H1 (cell line): ENCODE data around the gene P2RX2. TPM values are rescaled to one million over a fixed set of nuclear protein-coding genes. Genes with fewer than 3 reads are reported as not detected.

ENCODE experiments used
- CTCF ChIA-PET: fragments of 300-600 bp; sonication (Branson Sonifier 250); formaldehyde crosslinking; loops from one replicate; lab custom pipeline; 2021; ENCODE audit not compliant: partially characterized antibody; lab: Charles Lee
- POLR2A ChIA-PET: fragments of 300-600 bp; sonication (Branson Sonifier 250); formaldehyde crosslinking; loops from one replicate; lab custom pipeline; 2021; ENCODE audit warnings: inconsistent platforms; ENCODE audit not compliant: partially characterized antibody; lab: Charles Lee
- DNase-seq, 2 experiments: peaks; one replicate each; pipeline versions ENCODE4 v3.0.0 to v3.0.0-alpha.2; 2010 to 2022; ENCODE audit warnings: low spot score in 2 of 2, low read depth in 1 of 2, mixed read lengths in 1 of 2
- FAIRE-seq: peaks from 2 replicates; lab custom pipeline; 2011; peaks lifted over from hg19 to GRCh38; lab: Jason Lieb, UNC
- H2AFZ ChIP-seq: 2 replicates; pipeline ENCODE4 v1.8.1; 2012; ENCODE audit warnings: low read length, inconsistent platforms
- H2AK5ac ChIP-seq: 2 replicates; pipeline ENCODE4 v1.6.1; 2013; ENCODE audit warnings: low read depth, low read length
- H2BK120ac ChIP-seq: replicated peaks from 2 replicates; pipeline ENCODE3; 2013; ENCODE audit warnings: low read depth, low read length, inconsistent platforms
- H2BK12ac ChIP-seq: 2 replicates; pipeline ENCODE4 v1.6.1; 2013; ENCODE audit warnings: low read depth, low read length
- H2BK15ac ChIP-seq: 2 replicates; pipeline ENCODE4 v1.6.1; 2013; ENCODE audit warnings: low read length
- H2BK20ac ChIP-seq: 2 replicates; pipeline ENCODE4 v1.6.1; 2013; ENCODE audit warnings: low read length
- H2BK5ac ChIP-seq: 2 replicates; pipeline ENCODE4 v1.6.1; 2013; ENCODE audit warnings: low read depth, low read length
- H3K14ac ChIP-seq: 2 replicates; pipeline ENCODE4 v1.6.1; 2013; ENCODE audit warnings: inconsistent platforms; ENCODE audit not compliant: insufficient read length
- H3K18ac ChIP-seq: 2 replicates; pipeline ENCODE4 v1.6.1; 2013; ENCODE audit warnings: low read length; ENCODE audit errors: extremely low read depth
- H3K23ac ChIP-seq: 2 replicates; pipeline ENCODE4 v1.6.1; 2013; ENCODE audit warnings: inconsistent platforms; ENCODE audit not compliant: insufficient read length
- H3K23me2 ChIP-seq: 2 replicates; pipeline ENCODE4 v1.6.1; 2013; ENCODE audit warnings: low read depth, low read length
- H3K27ac ChIP-seq: 2 replicates; pipeline ENCODE4 v1.6.1; 2011; ENCODE audit warnings: low read depth, low read length, inconsistent platforms
- H3K27me3 ChIP-seq, 4 experiments: replicated peaks in 1 of 4; 1 replicate in 1 of 4; 2 replicates in 3 of 4; pipeline versions ENCODE4 v1.6.1 to v1.8.1; 2011 to 2013; ENCODE audit warnings: low read length in 3 of 4, mild to moderate bottlenecking in 3 of 4, inconsistent platforms in 2 of 4, mixed read lengths in 2 of 4, moderate library complexity in 1 of 4; ENCODE audit not compliant: control insufficient read depth in 3 of 4, insufficient read depth in 3 of 4; ENCODE audit errors: extremely low read depth in 1 of 4
- H3K36me3 ChIP-seq, 4 experiments: 2 replicates each; pipeline versions ENCODE4 v1.6.1 to v1.8.1; 2011 to 2013; ENCODE audit warnings: mild to moderate bottlenecking in 4 of 4, low read length in 3 of 4, moderate library complexity in 2 of 4, control low read depth in 1 of 4, inconsistent platforms in 1 of 4; ENCODE audit not compliant: insufficient read depth in 4 of 4, control insufficient read depth in 2 of 4
- H3K4ac ChIP-seq: replicated peaks from 2 replicates; pipeline ENCODE3; 2013; ENCODE audit warnings: low read length, low read depth, mixed read lengths, inconsistent platforms; ENCODE audit not compliant: insufficient read length
- H3K4me1 ChIP-seq, 4 experiments: replicated peaks in 1 of 4; 1 replicate in 1 of 4; 2 replicates in 3 of 4; pipeline versions ENCODE4 v1.6.1 to v1.8.1; 2011 to 2013; ENCODE audit warnings: low read length in 3 of 4, inconsistent platforms in 2 of 4, mixed read lengths in 1 of 4; ENCODE audit not compliant: insufficient read depth in 4 of 4, control insufficient read depth in 3 of 4
- H3K4me2 ChIP-seq, 2 experiments: 2 replicates each; pipeline versions ENCODE4 v1.6.1 to v1.8.1; 2011 to 2013; ENCODE audit warnings: low read depth in 2 of 2, low read length in 2 of 2, control low read depth in 1 of 2, inconsistent platforms in 1 of 2, mild to moderate bottlenecking in 1 of 2; ENCODE audit not compliant: insufficient read depth in 1 of 2
- H3K4me3 ChIP-seq, 4 experiments: fragments of 200-600, 300-600 bp in 1 of 4; sonication (generic), shearing (Covaris generic), sonication (Bioruptor Twin) in 1 of 4; 2 replicates each; pipeline versions ENCODE4 v1.5.1 to v1.8.1; 2011 to 2016; ENCODE audit warnings: low read length in 4 of 4, low read depth in 3 of 4, control low read depth in 2 of 4, inconsistent platforms in 2 of 4, mild to moderate bottlenecking in 2 of 4, mixed read lengths in 1 of 4, moderate library complexity in 1 of 4; ENCODE audit not compliant: insufficient read depth in 2 of 4; ENCODE audit errors: extremely low read depth in 1 of 4
- H3K56ac ChIP-seq: replicated peaks from 2 replicates; pipeline ENCODE3; 2013; ENCODE audit warnings: low read depth, mild to moderate bottlenecking, mixed read lengths, low read length, inconsistent platforms; ENCODE audit not compliant: insufficient read length
- H3K79me1 ChIP-seq: 2 replicates; pipeline ENCODE4 v1.6.1; 2013; ENCODE audit warnings: low read depth, low read length, control low read depth
- H3K79me2 ChIP-seq, 2 experiments: 2 replicates each; pipeline versions ENCODE4 v1.6.1 to v1.8.1; 2012 to 2013; ENCODE audit warnings: low read length in 2 of 2, mild to moderate bottlenecking in 2 of 2, inconsistent platforms in 1 of 2; ENCODE audit not compliant: insufficient read depth in 2 of 2, control insufficient read depth in 1 of 2
- H3K9ac ChIP-seq, 4 experiments: replicated peaks in 1 of 4; 1 replicate in 1 of 4; 2 replicates in 3 of 4; pipeline versions ENCODE4 v1.6.1 to v1.8.1; 2011 to 2013; ENCODE audit warnings: low read depth in 3 of 4, low read length in 3 of 4, control low read depth in 2 of 4, mild to moderate bottlenecking in 2 of 4, moderate library complexity in 2 of 4, inconsistent platforms in 1 of 4; ENCODE audit errors: extremely low read depth in 1 of 4
- H3K9me3 ChIP-seq, 2 experiments: 2 replicates each; pipeline versions ENCODE4 v1.6.1 to v1.8.1; 2012 to 2013; ENCODE audit warnings: mild to moderate bottlenecking in 2 of 2, moderate library complexity in 2 of 2, control low read depth in 1 of 2, inconsistent platforms in 1 of 2, low read depth in 1 of 2, low read length in 1 of 2, mixed read lengths in 1 of 2; ENCODE audit not compliant: insufficient read depth in 2 of 2
- H4K20me1 ChIP-seq, 2 experiments: replicated peaks in 1 of 2; 2 replicates each; pipeline versions ENCODE3 to v1.8.1; 2011 to 2013; ENCODE audit warnings: inconsistent platforms in 2 of 2, low read length in 2 of 2, mild to moderate bottlenecking in 1 of 2; ENCODE audit not compliant: insufficient read depth in 2 of 2, control insufficient read depth in 1 of 2
- H4K5ac ChIP-seq: 2 replicates; pipeline ENCODE4 v1.6.1; 2013; ENCODE audit warnings: low read length, low read depth, mixed read lengths, inconsistent platforms; ENCODE audit not compliant: insufficient read length
- H4K8ac ChIP-seq: 2 replicates; pipeline ENCODE4 v1.8.0; 2013; ENCODE audit warnings: mild to moderate bottlenecking, moderate library complexity, low read length, inconsistent platforms; ENCODE audit not compliant: insufficient read depth; ENCODE audit errors: extremely low read depth
- H4K91ac ChIP-seq: replicated peaks from 2 replicates; pipeline ENCODE3; 2013; ENCODE audit warnings: low read length, mixed read lengths, inconsistent platforms; ENCODE audit not compliant: insufficient read length
- WGBS, 2 experiments: shearing (Covaris generic) in 1 of 2; methylation state at CpG; one replicate each; pipeline versions ENCODE4 v1.1.6 to v1.1.7; 2013 to 2015; ENCODE audit warnings: low lambda C conversion rate in 2 of 2, mixed read lengths in 2 of 2, inconsistent platforms in 1 of 2, low coverage in 1 of 2, missing lambda C conversion rate in 1 of 2; ENCODE audit not compliant: insufficient replicate concordance in 2 of 2, insufficient coverage in 1 of 2, insufficient read length in 1 of 2; ENCODE audit errors: extremely low coverage in 1 of 2, missing lambda C conversion rate in 1 of 2; 5-methylcytosine and 5-hydroxymethylcytosine counted together
- polyA plus RNA-seq, 7 experiments: library from polyadenylated mRNA; depleted of rRNA in 3 of 7; stranded (reverse) in 5 of 7; unstranded in 2 of 7; fragments of >200 nt in 5 of 7; fragments of 200-250 nt in 2 of 7; gene quantifications; 1 replicate in 5 of 7; 2 replicates in 1 of 7; 4 replicates in 1 of 7; pipeline versions ENCODE4 v1.2.1 to v1.2.3, GENCODE V29; 2011 to 2013; ENCODE audit warnings: missing spikeins in 2 of 7, mixed read lengths in 2 of 7
- total RNA-seq: library from RNA; stranded (reverse); fragmentation: NEBNext Ultra II Directional; extraction: Animal tissue kit (Norgen Biotek cat#: 25700); gene quantifications from 2 replicates; pipeline ENCODE4 v1.2.1, GENCODE V29; 2021

The P2RX2 gene
- total and polyA plus RNA-seq, 2 of the 8 experiments (the other 6 are each of a cell fraction or from before 2014, with no cell fraction given) = 0.84 to 2.2 TPM

DNA sequence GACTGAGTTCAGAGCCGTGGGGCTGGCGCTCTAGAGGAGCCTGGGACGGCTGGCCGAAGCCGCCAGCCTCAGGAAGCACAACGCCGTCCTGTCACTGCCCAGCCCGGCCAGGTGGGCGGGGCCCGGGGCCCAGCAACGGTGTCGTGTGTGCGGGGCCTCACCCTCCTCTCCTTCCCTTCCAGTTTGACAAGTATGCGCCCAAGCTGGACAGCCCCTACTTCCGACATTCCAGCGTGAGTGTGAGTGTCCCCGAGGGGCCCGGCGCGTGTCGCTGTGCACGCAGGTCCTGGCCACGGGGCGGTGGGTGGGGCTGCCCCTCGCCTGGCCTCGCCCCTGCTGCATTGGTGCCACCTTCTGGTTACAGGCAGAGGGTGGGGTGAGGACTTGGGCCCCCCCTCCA, 46.5 kb upstream of the P2RX2 start:
- Histone ChIP-seq H3K27ac (no peak overlapping the region), H3K9ac (no peak overlapping the region), H2BK120ac (no peak overlapping the region), H3K9me3 (no peaks in the 10 kb centered on the region), H2BK20ac (no peak overlapping the region), H3K4me1 (no peaks in the 10 kb centered on the region), H2BK15ac (no peak overlapping the region), H3K79me1 (peaks cover 5% of the 10 kb centered on the region; the same call in 1 of the 2 replicates), H2BK12ac (no peak overlapping the region), H4K20me1 (peaks cover 19 to 38% of the 10 kb centered on the region in 2 experiments), H3K4ac (no peak overlapping the region), H3K4me3 (no peak overlapping the region), H4K8ac (no peak overlapping the region), H3K23ac (no peak overlapping the region), H3K14ac (no peak overlapping the region), H4K91ac (no peak overlapping the region), H3K23me2 (no peaks in the 10 kb centered on the region), H4K5ac (no peak overlapping the region), H3K36me3 (peaks cover 2 to 65% (median 17%) of the 10 kb centered on the region in 4 experiments; a peak in 5 of 8 replicates), H3K79me2 (no peaks in the 10 kb centered on the region; a peak in 1 of 4 replicates), H2BK5ac (no peak overlapping the region), H3K4me2 (no peak overlapping the region), H3K18ac (no peak overlapping the region), H2AFZ (no peak overlapping the region), H3K56ac (no peak overlapping the region), H3K27me3 (no peaks in the 10 kb centered on the region; a peak in 2 of 7 replicates), H2AK5ac (no peak overlapping the region)
- POLR2A ChIA-PET = interaction anchor here (1.7 to 8.7 kb wide), 2 partner anchors 9 to 13 kb away, joined by 4 to 60 read pairs; no protein-coding TSS in a partner anchor
- CTCF ChIA-PET = interaction anchor here (1.8 kb wide), 1 partner anchor 11 kb away, joined by 5 read pairs; no protein-coding TSS in a partner anchor
- FAIRE-seq (no peak), DNase-seq (no peak)
- 97% methylated on average over 26 of the region's 26 CpGs; no CpG with 5 or more reads in 1 of the 2 experiments for WGBS, 2 experiments
